ENCODE data around the gene TYW1.
A peak's percentile ranks its signal among the peaks of the same experiment; 100 is the strongest.
"Not testable (repeated sequence)": the region's sequence is repeated elsewhere in the genome, so short reads cannot be mapped to it uniquely, and the experiment has no call there.

TYW1 gene

GRCh38 chr7:67210567-67210966, 213.9 kb downstream of the TYW1 start:
- no peak overlapping the region for H3K4me3 ChIP-seq (ENCODE audit: low read depth, low read length)
- DNase-seq (ENCODE audit: low read depth), result no peak

- H3K4me3 ChIP-seq (ENCODE audit: low read depth, low read length); DNase-seq (ENCODE audit: low read depth): not testable (repeated sequence)
These were observed 215.2 kb downstream of the TYW1 start for GRCh38 chr7:67211650-67212330.

- H3K4me3 ChIP-seq (ENCODE audit: low read depth, low read length); DNase-seq (ENCODE audit: low read depth): not testable (repeated sequence)
These were observed 216.4 kb downstream of the TYW1 start for GRCh38 chr7:67213038-67213437.

DNA sequence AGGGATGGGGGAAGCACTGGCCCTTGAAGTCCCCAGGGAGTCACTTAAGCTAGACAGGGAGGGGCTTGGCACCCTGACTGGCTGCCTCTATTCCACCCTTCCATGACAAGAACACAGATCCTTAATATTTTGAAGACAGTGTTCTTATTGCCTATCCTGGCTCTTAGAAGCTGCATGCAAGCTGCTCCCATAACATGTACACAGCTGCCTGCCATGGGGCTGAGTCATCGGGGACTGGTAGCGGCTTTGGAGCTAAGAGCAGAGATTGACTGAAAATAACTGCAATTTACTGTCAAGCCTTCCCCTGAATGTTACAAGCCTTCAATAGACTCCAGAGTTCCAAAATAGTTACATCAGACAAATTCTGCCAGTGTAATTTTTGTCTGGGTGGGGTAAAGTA, 226.9 kb downstream of the TYW1 start:
- DNase-seq (ENCODE audit: low read depth), result peak; percentile 59
- not testable (repeated sequence) for H3K4me3 ChIP-seq (ENCODE audit: low read depth, low read length)

- DNase-seq (ENCODE audit: low read depth), result peak; percentile 43
- H3K4me3 ChIP-seq (ENCODE audit: low read depth, low read length), result not testable (repeated sequence)
These were observed 229.8 kb downstream of the TYW1 start for GRCh38 chr7:67226340-67226907.

GRCh38 chr7:67226967-67227366, 230.3 kb downstream of the TYW1 start:
- not testable (repeated sequence) for DNase-seq (ENCODE audit: low read depth); H3K4me3 ChIP-seq (ENCODE audit: low read depth, low read length)

GRCh38 chr7:67229018-67229417, 232.4 kb downstream of the TYW1 start:
- not testable (repeated sequence) for H3K4me3 ChIP-seq (ENCODE audit: low read depth, low read length); DNase-seq (ENCODE audit: low read depth)

DNA sequence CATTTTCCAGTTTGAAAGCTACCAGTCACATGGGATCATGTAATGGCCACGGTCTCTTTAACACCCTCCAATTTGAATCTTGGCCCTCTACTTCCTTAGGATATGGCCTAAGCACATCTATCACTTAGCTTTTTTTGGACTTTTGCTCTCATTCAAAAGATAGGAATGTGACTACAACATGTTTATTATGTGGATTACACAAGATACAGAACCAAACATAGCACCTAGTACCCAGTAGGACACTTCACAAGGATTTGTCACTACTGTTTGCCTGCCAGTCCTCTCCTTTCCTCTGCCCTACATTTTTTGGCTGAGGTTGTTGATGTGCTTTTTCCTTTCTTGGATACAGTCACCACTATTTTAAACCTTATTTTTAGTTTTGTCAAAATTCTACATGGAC, 233.4 kb downstream of the TYW1 start:
- not testable (repeated sequence) for H3K4me3 ChIP-seq (ENCODE audit: low read depth, low read length); DNase-seq (ENCODE audit: low read depth)

GRCh38 chr7:67233506-67233905, 236.9 kb downstream of the TYW1 start:
- DNase-seq (ENCODE audit: low read depth); H3K4me3 ChIP-seq (ENCODE audit: low read depth, low read length): not testable (repeated sequence)

- H3K4me3 ChIP-seq (ENCODE audit: low read depth, low read length); DNase-seq (ENCODE audit: low read depth): not testable (repeated sequence)
These were observed 239.6 kb downstream of the TYW1 start for GRCh38 chr7:67236216-67236615.

DNA sequence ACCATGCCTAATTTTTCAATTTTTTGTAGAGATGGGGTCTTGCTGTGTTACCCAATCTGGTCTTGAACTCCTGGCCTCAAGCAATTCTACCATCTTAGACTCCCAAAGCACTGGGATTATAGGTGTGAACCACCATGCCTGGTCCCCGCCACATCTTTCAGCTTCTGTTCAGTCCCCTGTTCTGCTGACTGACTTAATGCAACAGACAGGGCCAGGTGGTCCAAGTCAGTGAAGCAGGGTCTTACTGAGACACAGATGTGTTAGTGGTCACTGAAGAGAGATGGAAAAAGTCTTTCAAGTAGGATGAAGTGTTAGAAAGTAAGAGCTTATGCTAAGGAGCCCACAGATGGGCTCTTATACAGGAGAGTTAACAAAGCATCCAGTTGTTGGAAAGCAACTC, 246.2 kb downstream of the TYW1 start:
- not testable (repeated sequence) for H3K4me3 ChIP-seq (ENCODE audit: low read depth, low read length); DNase-seq (ENCODE audit: low read depth)

- H3K4me3 ChIP-seq (ENCODE audit: low read depth, low read length); DNase-seq (ENCODE audit: low read depth): not testable (repeated sequence)
These were observed 251.7 kb downstream of the TYW1 start for GRCh38 chr7:67248364-67248763.

DNA sequence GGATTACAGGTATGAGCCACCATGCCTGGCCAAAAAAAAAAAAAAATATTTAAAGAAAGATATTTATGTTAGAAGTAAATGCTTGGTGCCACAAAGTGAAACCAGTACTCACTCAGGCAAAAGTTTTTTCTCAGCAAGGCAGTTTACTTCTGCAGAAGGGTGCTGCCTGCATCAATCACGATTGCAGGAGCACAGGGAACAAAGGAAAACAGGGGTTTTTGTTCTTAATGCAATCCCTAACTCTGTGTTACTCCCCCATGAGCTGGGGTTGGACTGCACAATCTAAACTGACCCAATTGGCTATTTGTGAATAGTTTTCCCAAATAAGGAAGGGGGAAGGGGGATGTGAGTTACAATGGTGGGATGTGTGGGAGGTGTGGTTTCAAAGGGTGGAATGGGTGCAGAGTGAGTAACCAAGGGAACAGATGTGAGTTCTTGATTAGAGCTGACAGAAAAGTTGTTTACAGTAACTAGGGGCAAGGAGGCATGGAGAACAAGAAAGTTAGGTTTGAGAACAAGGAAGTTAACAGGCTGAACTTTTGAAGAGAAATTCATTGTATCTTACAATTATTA, 255.4 kb downstream of the TYW1 start:
- H3K4me3 ChIP-seq (ENCODE audit: low read depth, low read length), result no peak overlapping the region
- no peak for DNase-seq (ENCODE audit: low read depth)

DNA sequence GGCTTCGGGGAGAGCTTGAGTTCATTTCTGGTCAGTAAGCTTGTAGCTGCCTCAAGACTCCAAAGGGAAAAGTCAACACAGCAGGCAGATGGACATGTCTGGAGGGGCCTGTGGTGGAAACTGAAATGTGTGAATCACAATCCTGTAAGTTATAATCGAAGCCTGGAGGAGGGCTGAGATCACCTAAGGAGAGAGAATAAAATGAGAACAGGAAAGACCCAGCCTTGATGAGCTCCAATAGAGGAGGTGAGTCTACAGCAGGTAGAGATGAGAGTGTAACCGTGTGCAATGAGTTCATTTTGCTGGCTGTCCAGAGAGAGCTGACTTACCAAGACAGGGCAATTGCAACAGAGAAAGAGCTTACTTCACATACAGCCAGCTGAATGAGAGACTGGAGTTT, 258.4 kb downstream of the TYW1 start:
- not testable (repeated sequence) for H3K4me3 ChIP-seq (ENCODE audit: low read depth, low read length); DNase-seq (ENCODE audit: low read depth)

DNA sequence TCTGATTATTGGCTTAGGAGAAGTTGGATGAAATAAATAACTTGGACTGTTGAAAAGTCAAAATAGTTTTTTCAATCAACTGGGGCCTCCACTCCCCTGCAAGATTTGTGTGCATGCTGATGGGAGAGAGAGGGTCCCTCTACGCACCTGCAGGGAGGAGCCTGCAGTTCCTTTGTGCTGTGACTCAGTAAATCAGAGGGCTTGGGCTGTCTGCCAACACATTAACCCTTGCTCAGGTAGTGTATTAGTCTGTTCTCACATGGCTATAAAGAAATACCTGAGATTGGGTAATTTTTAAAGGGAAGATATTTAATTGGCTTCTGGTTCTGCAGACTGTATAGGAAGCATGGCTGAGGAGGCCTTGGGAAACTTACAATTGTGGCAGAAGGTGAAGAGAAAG, 261.1 kb downstream of the TYW1 start:
- DNase-seq (ENCODE audit: low read depth); H3K4me3 ChIP-seq (ENCODE audit: low read depth, low read length): not testable (repeated sequence)

- not testable (repeated sequence) for DNase-seq (ENCODE audit: low read depth); H3K4me3 ChIP-seq (ENCODE audit: low read depth, low read length)
These were observed 262.7 kb downstream of the TYW1 start for GRCh38 chr7:67259363-67259762.

DNA sequence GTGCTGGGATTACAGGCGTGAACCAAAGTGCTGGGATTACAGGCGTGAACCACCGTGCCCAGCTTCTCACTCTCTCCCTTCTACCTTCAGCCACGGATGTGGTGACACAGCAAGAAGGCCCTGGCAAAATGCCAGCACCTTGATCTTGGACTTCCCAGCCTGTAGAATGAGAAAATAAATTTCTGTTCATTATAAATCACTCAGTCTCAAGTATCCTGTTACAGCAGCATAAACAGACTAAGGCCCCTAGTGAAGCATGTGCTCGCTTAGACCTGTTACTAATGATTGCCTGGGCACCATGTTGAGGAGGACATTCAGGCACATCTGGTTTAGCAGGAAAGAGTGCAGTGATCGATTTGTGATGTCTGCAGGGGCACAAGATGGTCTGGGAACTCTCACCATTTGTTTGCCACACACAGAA, 263.5 kb downstream of the TYW1 start:
- DNase-seq (ENCODE audit: low read depth); H3K4me3 ChIP-seq (ENCODE audit: low read depth, low read length): not testable (repeated sequence)

- H3K4me3 ChIP-seq (ENCODE audit: low read depth, low read length); DNase-seq (ENCODE audit: low read depth): not testable (repeated sequence)
These were observed 267.4 kb downstream of the TYW1 start for GRCh38 chr7:67264000-67264399.

- not testable (repeated sequence) for H3K4me3 ChIP-seq (ENCODE audit: low read depth, low read length); DNase-seq (ENCODE audit: low read depth)
These were observed 269.4 kb downstream of the TYW1 start for GRCh38 chr7:67266070-67266469.

DNA sequence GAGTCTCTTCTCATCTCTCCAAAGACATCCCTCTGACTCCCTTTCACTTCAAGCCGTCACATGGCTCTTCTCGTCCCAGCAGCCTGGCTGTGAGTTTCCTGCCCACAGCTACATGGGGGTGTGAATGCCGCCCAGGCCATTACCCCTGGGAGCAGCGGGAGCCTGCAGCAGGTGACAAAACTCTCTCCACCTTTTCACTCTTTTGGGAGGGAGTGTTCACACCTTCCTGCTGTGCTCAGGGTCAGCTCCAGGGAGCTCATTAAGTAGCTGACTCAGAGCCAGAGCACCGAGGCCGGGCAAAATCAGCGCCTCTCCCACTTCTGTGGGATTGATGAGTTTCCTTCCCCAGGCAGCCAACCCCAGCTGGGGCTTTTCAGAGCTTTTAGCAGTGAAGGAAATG, 271.3 kb downstream of the TYW1 start:
- no peak for DNase-seq (ENCODE audit: low read depth)

GRCh38 chr7:67269916-67270315, 273.3 kb downstream of the TYW1 start:
- not testable (repeated sequence) for H3K4me3 ChIP-seq (ENCODE audit: low read depth, low read length); DNase-seq (ENCODE audit: low read depth)

More for the DNA sequence above, 271.3 kb downstream of the TYW1 start:
- H3K4me3 ChIP-seq (ENCODE audit: low read depth, low read length), result no peak overlapping the region
